GM12891 (cell line): ENCODE measurements around the gene COX11.

Experiments used
- PAX5 ChIP-seq: IDR thresholded peaks from 2 replicates; pipeline ENCODE4 v1.6.1; 2011; ENCODE audit warnings: low read length, moderate library complexity, mild to moderate bottlenecking; ENCODE audit not compliant: insufficient read depth, severe bottlenecking
- POLR2A ChIP-seq: IDR thresholded peaks from 2 replicates; pipeline ENCODE4 v1.6.1; 2011; ENCODE audit warnings: low read depth, low read length, control low read depth
- POLR2AphosphoS5 ChIP-seq: IDR thresholded peaks from 2 replicates; pipeline ENCODE4 v1.6.1; 2011; ENCODE audit warnings: low read depth, low read length, control low read depth
- SPI1 ChIP-seq: IDR thresholded peaks from 2 replicates; pipeline ENCODE4 v1.6.1; 2011; ENCODE audit warnings: low read depth, low read length, control low read depth
- TAF1 ChIP-seq: IDR thresholded peaks from 2 replicates; pipeline ENCODE4 v1.6.1; 2011; ENCODE audit warnings: low read depth, low read length, control low read depth

DNA sequence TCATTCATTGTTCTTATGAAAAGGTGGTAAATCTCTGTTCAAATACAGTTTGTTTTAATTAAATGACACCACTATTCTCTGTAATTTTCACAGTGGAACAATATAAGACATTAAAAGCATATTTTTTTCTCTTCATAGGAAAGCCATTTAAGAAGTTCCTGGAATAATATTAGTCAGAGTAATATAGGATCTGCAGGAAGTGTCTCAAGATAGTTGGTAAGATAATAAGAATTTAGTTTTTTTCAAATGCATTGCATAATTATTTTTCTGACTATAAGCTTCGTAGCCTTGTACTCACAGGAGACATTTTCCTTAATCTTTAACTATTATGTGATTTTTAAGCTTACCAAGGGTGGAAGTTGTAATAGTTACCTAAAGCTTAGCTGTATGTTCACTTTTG is 17.0 kb upstream of the COX11 start:
- TF ChIP-seq POLR2AphosphoS5 (no peak), POLR2A (no peak), TAF1 (no peak), SPI1 (no peak), PAX5 (no peak)
